GM12878 (cell line): ENCODE measurements around the gene RUNDC1. TPM values are rescaled to one million over a fixed set of nuclear protein-coding genes. Genes with fewer than 3 reads are reported as not detected.

Source experiments
- ATAC-seq: fragments of 200-7000 bp; cut with Tn5 transposase; 3 replicates; pipeline ENCODE4 v1.9.1; 2020; ENCODE audit warnings: mild to moderate bottlenecking, moderate library complexity
- BruUV-seq: library from RNA; stranded (reverse); fragments of 400-500 nt; replicated peaks from 2 replicates; lab custom pipeline; 2021; lab: Mats Ljungman, UMichigan
- CTCF ChIA-PET: fragments of 300-600 bp; sonication (Branson Sonifier 250); formaldehyde crosslinking; extraction: SDS; loops from one replicate; lab custom pipeline; 2021; ENCODE audit warnings: inconsistent platforms; lab: Yijun Ruan, JAX
- POLR2A ChIA-PET: fragments of 350-600 bp; formaldehyde crosslinking; extraction: SDS; loops from one replicate; lab custom pipeline; 2021; ENCODE audit warnings: inconsistent platforms; lab: Charles Lee
- RAD21 ChIA-PET: fragments of 300-600 bp; sonication (Branson Sonifier 250); formaldehyde crosslinking; loops from one replicate; lab custom pipeline; 2023; ENCODE audit warnings: antibody characterized with exemption; ENCODE audit not compliant: unreplicated experiment; lab: Charles Lee
- SMC1A ChIA-PET: fragments of 300-600 bp; sonication (Branson Sonifier 250); formaldehyde crosslinking; loops from one replicate; lab custom pipeline; 2023; ENCODE audit not compliant: unreplicated experiment, uncharacterized antibody; lab: Charles Lee
- DNase-seq: peaks from one replicate; pipeline ENCODE4 v3.0.0-alpha.2; 2011; ENCODE audit warnings: low read depth, low spot score
- FAIRE-seq: peaks from 3 replicates; lab custom pipeline; 2011; peaks lifted over from hg19 to GRCh38; lab: Jason Lieb, UNC
- H2AFZ ChIP-seq: 2 replicates; pipeline ENCODE4 v1.6.0; 2011; ENCODE audit warnings: low read depth, low read length, control low read depth; ENCODE audit not compliant: control insufficient read depth
- H3K27ac ChIP-seq: 2 replicates; pipeline ENCODE4 v1.5.1; 2011; ENCODE audit warnings: control low read depth; ENCODE audit not compliant: control insufficient read depth, insufficient read depth
- H3K27me3 ChIP-seq, 2 experiments: replicated peaks in 1 of 2; 2 replicates each; pipeline versions ENCODE4 v1.6.0 to v1.6.1; 2011; ENCODE audit warnings: low read length in 1 of 2; ENCODE audit not compliant: control insufficient read depth in 2 of 2, insufficient read depth in 2 of 2
- H3K36me3 ChIP-seq, 2 experiments: 2 replicates each; pipeline ENCODE4 v1.5.1; 2011; ENCODE audit warnings: low read length in 1 of 2; ENCODE audit not compliant: control insufficient read depth in 2 of 2, insufficient read depth in 2 of 2
- H3K4me1 ChIP-seq: 2 replicates; pipeline ENCODE4 v1.6.1; 2011; ENCODE audit warnings: mild to moderate bottlenecking, low read length, moderate library complexity, mixed read lengths; ENCODE audit not compliant: control insufficient read depth, insufficient read depth
- H3K4me2 ChIP-seq: 2 replicates; pipeline ENCODE4 v1.6.0; 2011; ENCODE audit warnings: control low read depth; ENCODE audit not compliant: control insufficient read depth, insufficient read depth
- H3K4me3 ChIP-seq: fragments of 200-600 bp; sonication (generic); 2 replicates; pipeline ENCODE4 v1.5.1; 2016
- H3K79me2 ChIP-seq: 2 replicates; pipeline ENCODE4 v1.6.0; 2011; ENCODE audit warnings: low read length; ENCODE audit not compliant: control insufficient read depth, insufficient read depth
- H3K9ac ChIP-seq: 2 replicates; pipeline ENCODE4 v1.8.0; 2011; ENCODE audit warnings: low read length, control low read depth, mixed read lengths; ENCODE audit not compliant: control insufficient read depth, insufficient read depth
- H3K9me3 ChIP-seq: replicated peaks from 3 replicates; pipeline ENCODE4 v1.5.1; 2011; ENCODE audit warnings: mild to moderate bottlenecking, low read length; ENCODE audit not compliant: control insufficient read depth, insufficient read depth
- H4K20me1 ChIP-seq: 2 replicates; pipeline ENCODE4 v1.6.0; 2011; ENCODE audit not compliant: control insufficient read depth, insufficient read depth
- BMI1 ChIP-seq: fragments of 450-650 bp; IDR thresholded peaks from 2 replicates; pipeline ENCODE4 v1.6.1; 2016; ENCODE audit warnings: mild to moderate bottlenecking, moderate library complexity, borderline replicate concordance
- CEBPB ChIP-seq, 2 experiments: fragments of 150-350 bp in 1 of 2; IDR thresholded peaks; 2 replicates each; pipeline ENCODE4 v1.6.1; 2012 to 2014; ENCODE audit warnings: low read depth in 2 of 2, low read length in 2 of 2, borderline replicate concordance in 1 of 2, inconsistent platforms in 1 of 2
- CTCF ChIP-seq, 3 experiments: IDR thresholded peaks in 2 of 3; conservative IDR thresholded peaks in 1 of 3; 2 replicates each; pipeline ENCODE4 v1.5.1; 2011; ENCODE audit warnings: low read depth in 3 of 3, low read length in 3 of 3, mild to moderate bottlenecking in 3 of 3, control low read depth in 2 of 3, moderate library complexity in 2 of 3, inconsistent platforms in 1 of 3, mixed read lengths in 1 of 3; ENCODE audit not compliant: control insufficient read depth in 2 of 3, insufficient read depth in 1 of 3; ENCODE audit errors: extremely low read depth in 1 of 3
- FOXK2 ChIP-seq: fragments of 450-650 bp; IDR thresholded peaks from 2 replicates; pipeline ENCODE4 v1.6.1; 2017; ENCODE audit warnings: mild to moderate bottlenecking, moderate library complexity
- GABPA ChIP-seq: IDR thresholded peaks from 2 replicates; pipeline ENCODE4 v1.6.1; 2014; ENCODE audit warnings: antibody characterized with exemption, low read depth, mild to moderate bottlenecking, inconsistent platforms
- RELA ChIP-seq: fragments of 450-650 bp; IDR thresholded peaks from 2 replicates; pipeline ENCODE4 v1.8.0; 2014; ENCODE audit warnings: borderline replicate concordance; ENCODE audit not compliant: partially characterized antibody
- SREBF2 ChIP-seq: IDR thresholded peaks from 2 replicates; pipeline ENCODE4 v1.6.1; 2012; ENCODE audit warnings: mild to moderate bottlenecking, low read length
- SUPT20H ChIP-seq: IDR thresholded peaks from 2 replicates; pipeline ENCODE4 v1.6.1; 2011; ENCODE audit warnings: low read depth, mild to moderate bottlenecking, low read length, moderate library complexity, borderline replicate concordance; ENCODE audit not compliant: control insufficient read depth
- TCF3 ChIP-seq: IDR thresholded peaks from 2 replicates; pipeline ENCODE4 v1.6.1; 2012; ENCODE audit warnings: low read depth, mild to moderate bottlenecking, low read length, borderline replicate concordance; ENCODE audit not compliant: insufficient read depth
- ZSCAN29 ChIP-seq: fragments of 450-650 bp; IDR thresholded peaks from 2 replicates; pipeline ENCODE4 v1.6.1; 2017; ENCODE audit warnings: mild to moderate bottlenecking, moderate library complexity
- WGBS: methylation state at CpG from one replicate; pipeline ENCODE4 v1.1.6; 2016; ENCODE audit warnings: low lambda C conversion rate; ENCODE audit not compliant: insufficient replicate concordance, insufficient coverage; ENCODE audit errors: missing lambda C conversion rate; 5-methylcytosine and 5-hydroxymethylcytosine counted together
- in situ Hi-C: fragments of 300-500 bp; cut with MboI; formaldehyde crosslinking; loops from 9 replicates; pipeline ENCODE4 v1.14.3; 2018; ENCODE audit warnings: mixed read lengths
- intact Hi-C: fragments of 100-400 bp; cut with micrococcal nuclease; formaldehyde crosslinking; loops from one replicate; pipeline ENCODE4 v1.14.2; 2022; ENCODE audit not compliant: unreplicated experiment
- polyA plus RNA-seq, 11 experiments: library from polyadenylated mRNA; depleted of rRNA in 4 of 11; unstranded in 6 of 11; stranded (reverse) in 5 of 11; fragments of >200 nt; fragmentation: Nextera tagmentation in 4 of 11; fragmentation: Illumina TruSeq in 1 of 11; extraction: Ambion mirVana in 4 of 11; extraction: Trizol in 1 of 11; gene quantifications; 1 replicate in 1 of 11; 2 replicates in 10 of 11; pipeline versions ENCODE4 v1.2.1 to v1.2.3, GENCODE V29; 2011 to 2016; ENCODE audit warnings: inconsistent platforms in 2 of 11, missing spikeins in 2 of 11, low read depth in 1 of 11
- total RNA-seq, 4 experiments: library from RNA; depleted of rRNA in 3 of 4; stranded (reverse); fragments of >200 nt in 3 of 4; fragmentation: Illumina TruSeq in 1 of 4; extraction: Trizol in 1 of 4; gene quantifications; 2 replicates each; pipeline versions ENCODE4 v1.2.1 to v1.2.3, GENCODE V29; 2013 to 2021
- TF ChIP-seq, protein P1 (sequence below): IDR thresholded peaks from 2 replicates; pipeline ENCODE4 v1.6.1; 2011; ENCODE audit warnings: low read depth, low read length, improper control_type of control experiment, borderline replicate concordance
- TF ChIP-seq, protein P2 (sequence below): fragments of 450-650 bp; IDR thresholded peaks from 2 replicates; pipeline ENCODE4 v1.6.1; 2017; ENCODE audit warnings: mild to moderate bottlenecking, moderate library complexity
- TF ChIP-seq, protein P3 (sequence below): fragments of 450-650 bp; formaldehyde crosslinking; IDR thresholded peaks from 2 replicates; pipeline ENCODE4 v1.4.0; 2022; ENCODE audit warnings: mild to moderate bottlenecking, moderate library complexity

The RUNDC1 gene
- total and polyA plus RNA-seq, 10 of the 15 experiments (the other 5 are each of a cell fraction or from before 2014, with no cell fraction given), result 2.9 to 15.6 (median 8.2) TPM

GRCh38 chr17:42944211-42944610, 36.2 kb upstream of the RUNDC1 start:
- Histone ChIP-seq H3K36me3 (no peaks in the 10 kb centered on the region), H3K4me2 (no peak overlapping the region), H3K4me1 (no peaks in the 10 kb centered on the region), H3K4me3 (no peak overlapping the region), H4K20me1 (no peaks in the 10 kb centered on the region; the same call in 1 of the 2 replicates), H3K27me3 (no peaks in the 10 kb centered on the region), H3K79me2 (no peaks in the 10 kb centered on the region), H3K9ac (no peak overlapping the region), H2AFZ (no peak overlapping the region), H3K27ac (no peak overlapping the region)
- in situ Hi-C loops, result no loop called here
- BruUV-seq, result no TSS peak
- RAD21 ChIA-PET, result no interaction called here
- CTCF ChIA-PET, result interaction anchor here (2.0 kb wide), 1 partner anchor 54 kb away, joined by 10 read pairs; the partner anchor contains the start of gene RPL27
- ATAC-seq (no peak), FAIRE-seq (no peak), DNase-seq (no peak)
- intact Hi-C loops, result no loop called here
- WGBS, result 64% methylated on average over 3 of the region's 3 CpGs
- TF ChIP-seq CTCF (IDR thresholded peaks at IDR 0.05 in 2 of 3, conservative IDR thresholded peaks at IDR 0.05 in 1 of 3; ENCODE audit: control insufficient read depth in 2 of 3, extremely low read depth in 1 of 3, insufficient read depth in 1 of 3, low read depth in 3 of 3, low read length in 3 of 3), result no peak
- no peak for TF ChIP-seq FOXK2
- no peak for TF ChIP-seq ZSCAN29
- TF ChIP-seq, protein P1, sequence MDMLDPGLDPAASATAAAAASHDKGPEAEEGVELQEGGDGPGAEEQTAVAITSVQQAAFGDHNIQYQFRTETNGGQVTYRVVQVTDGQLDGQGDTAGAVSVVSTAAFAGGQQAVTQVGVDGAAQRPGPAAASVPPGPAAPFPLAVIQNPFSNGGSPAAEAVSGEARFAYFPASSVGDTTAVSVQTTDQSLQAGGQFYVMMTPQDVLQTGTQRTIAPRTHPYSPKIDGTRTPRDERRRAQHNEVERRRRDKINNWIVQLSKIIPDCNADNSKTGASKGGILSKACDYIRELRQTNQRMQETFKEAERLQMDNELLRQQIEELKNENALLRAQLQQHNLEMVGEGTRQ, result no peak
- no peak for TF ChIP-seq TCF3
- no peak for TF ChIP-seq CEBPB (IDR thresholded peaks at IDR 0.05; ENCODE audit: borderline replicate concordance in 1 of 2, low read depth in 2 of 2, low read length in 2 of 2)
- TF ChIP-seq BMI1, result no peak
- TF ChIP-seq, protein P2, sequence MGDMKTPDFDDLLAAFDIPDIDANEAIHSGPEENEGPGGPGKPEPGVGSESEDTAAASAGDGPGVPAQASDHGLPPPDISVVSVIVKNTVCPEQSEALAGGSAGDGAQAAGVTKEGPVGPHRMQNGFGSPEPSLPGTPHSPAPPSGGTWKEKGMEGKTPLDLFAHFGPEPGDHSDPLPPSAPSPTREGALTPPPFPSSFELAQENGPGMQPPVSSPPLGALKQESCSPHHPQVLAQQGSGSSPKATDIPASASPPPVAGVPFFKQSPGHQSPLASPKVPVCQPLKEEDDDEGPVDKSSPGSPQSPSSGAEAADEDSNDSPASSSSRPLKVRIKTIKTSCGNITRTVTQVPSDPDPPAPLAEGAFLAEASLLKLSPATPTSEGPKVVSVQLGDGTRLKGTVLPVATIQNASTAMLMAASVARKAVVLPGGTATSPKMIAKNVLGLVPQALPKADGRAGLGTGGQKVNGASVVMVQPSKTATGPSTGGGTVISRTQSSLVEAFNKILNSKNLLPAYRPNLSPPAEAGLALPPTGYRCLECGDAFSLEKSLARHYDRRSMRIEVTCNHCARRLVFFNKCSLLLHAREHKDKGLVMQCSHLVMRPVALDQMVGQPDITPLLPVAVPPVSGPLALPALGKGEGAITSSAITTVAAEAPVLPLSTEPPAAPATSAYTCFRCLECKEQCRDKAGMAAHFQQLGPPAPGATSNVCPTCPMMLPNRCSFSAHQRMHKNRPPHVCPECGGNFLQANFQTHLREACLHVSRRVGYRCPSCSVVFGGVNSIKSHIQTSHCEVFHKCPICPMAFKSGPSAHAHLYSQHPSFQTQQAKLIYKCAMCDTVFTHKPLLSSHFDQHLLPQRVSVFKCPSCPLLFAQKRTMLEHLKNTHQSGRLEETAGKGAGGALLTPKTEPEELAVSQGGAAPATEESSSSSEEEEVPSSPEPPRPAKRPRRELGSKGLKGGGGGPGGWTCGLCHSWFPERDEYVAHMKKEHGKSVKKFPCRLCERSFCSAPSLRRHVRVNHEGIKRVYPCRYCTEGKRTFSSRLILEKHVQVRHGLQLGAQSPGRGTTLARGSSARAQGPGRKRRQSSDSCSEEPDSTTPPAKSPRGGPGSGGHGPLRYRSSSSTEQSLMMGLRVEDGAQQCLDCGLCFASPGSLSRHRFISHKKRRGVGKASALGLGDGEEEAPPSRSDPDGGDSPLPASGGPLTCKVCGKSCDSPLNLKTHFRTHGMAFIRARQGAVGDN, result no peak
- TF ChIP-seq, protein P3, sequence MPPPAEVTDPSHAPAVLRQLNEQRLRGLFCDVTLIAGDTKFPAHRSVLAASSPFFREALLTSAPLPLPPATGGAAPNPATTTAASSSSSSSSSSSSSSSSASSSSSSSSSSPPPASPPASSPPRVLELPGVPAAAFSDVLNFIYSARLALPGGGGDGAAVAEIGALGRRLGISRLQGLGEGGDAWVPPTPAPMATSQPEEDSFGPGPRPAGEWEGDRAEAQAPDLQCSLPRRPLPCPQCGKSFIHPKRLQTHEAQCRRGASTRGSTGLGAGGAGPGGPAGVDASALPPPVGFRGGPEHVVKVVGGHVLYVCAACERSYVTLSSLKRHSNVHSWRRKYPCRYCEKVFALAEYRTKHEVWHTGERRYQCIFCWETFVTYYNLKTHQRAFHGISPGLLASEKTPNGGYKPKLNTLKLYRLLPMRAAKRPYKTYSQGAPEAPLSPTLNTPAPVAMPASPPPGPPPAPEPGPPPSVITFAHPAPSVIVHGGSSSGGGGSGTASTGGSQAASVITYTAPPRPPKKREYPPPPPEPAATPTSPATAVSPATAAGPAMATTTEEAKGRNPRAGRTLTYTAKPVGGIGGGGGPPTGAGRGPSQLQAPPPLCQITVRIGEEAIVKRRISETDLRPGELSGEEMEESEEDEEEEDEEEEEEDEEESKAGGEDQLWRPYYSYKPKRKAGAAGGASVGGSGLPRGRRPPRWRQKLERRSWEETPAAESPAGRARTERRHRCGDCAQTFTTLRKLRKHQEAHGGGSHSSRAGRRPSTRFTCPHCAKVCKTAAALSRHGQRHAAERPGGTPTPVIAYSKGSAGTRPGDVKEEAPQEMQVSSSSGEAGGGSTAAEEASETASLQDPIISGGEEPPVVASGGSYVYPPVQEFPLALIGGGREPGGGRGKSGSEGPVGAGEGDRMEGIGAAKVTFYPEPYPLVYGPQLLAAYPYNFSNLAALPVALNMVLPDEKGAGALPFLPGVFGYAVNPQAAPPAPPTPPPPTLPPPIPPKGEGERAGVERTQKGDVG (CRISPR knock-in tag), result no peak
- no peak for TF ChIP-seq SREBF2
- TF ChIP-seq GABPA, result no peak
- no peak for TF ChIP-seq RELA
- no peak for TF ChIP-seq SUPT20H
- TF ChIP-seq, all 136 proteins: peak for 0
- POLR2A ChIA-PET, result no interaction called here
- SMC1A ChIA-PET, result no interaction called here
- H3K9me3 ChIP-seq, result no peaks in the 10 kb centered on the region
